GM12878 (cell line): Measurements from ENCODE around the gene MAK. TPM values are rescaled to one million over a fixed set of nuclear protein-coding genes. Genes with fewer than 3 reads are reported as not detected.

Experiments used
- CHD1 ChIP-seq: IDR thresholded peaks from 2 replicates; pipeline ENCODE4 v1.6.1; 2012; ENCODE audit warnings: low read depth, low read length, improper control_type of control experiment
- EGR1 ChIP-seq, 2 experiments: IDR thresholded peaks; 1 replicate in 1 of 2; 2 replicates in 1 of 2; pipeline ENCODE4 v1.6.1; 2011 to 2012; ENCODE audit warnings: low read depth in 2 of 2, low read length in 2 of 2, borderline replicate concordance in 1 of 2, mild to moderate bottlenecking in 1 of 2, moderate library complexity in 1 of 2
- FOXK2 ChIP-seq: fragments of 450-650 bp; IDR thresholded peaks from 2 replicates; pipeline ENCODE4 v1.6.1; 2017; ENCODE audit warnings: mild to moderate bottlenecking, moderate library complexity
- IRF4 ChIP-seq: IDR thresholded peaks from 2 replicates; pipeline ENCODE4 v1.6.1; 2011; ENCODE audit warnings: low read depth, low read length
- KLF5 ChIP-seq: fragments of 450-650 bp; IDR thresholded peaks from 2 replicates; pipeline ENCODE4 v1.6.1; 2014; ENCODE audit warnings: mild to moderate bottlenecking; ENCODE audit not compliant: partially characterized antibody
- NFYA ChIP-seq: IDR thresholded peaks from 2 replicates; pipeline ENCODE4 v1.6.1; 2011; ENCODE audit warnings: low read depth, mild to moderate bottlenecking, low read length, improper control_type of control experiment, borderline replicate concordance
- POLR2AphosphoS5 ChIP-seq: IDR thresholded peaks from 2 replicates; pipeline ENCODE4 v1.6.1; 2011; ENCODE audit warnings: mild to moderate bottlenecking, low read length, inconsistent platforms
- SIX5 ChIP-seq: IDR thresholded peaks from 2 replicates; pipeline ENCODE4 v1.6.1; 2011; ENCODE audit warnings: mild to moderate bottlenecking, low read depth, low read length, moderate library complexity; ENCODE audit not compliant: severe bottlenecking
- SKIL ChIP-seq: fragments of 450-650 bp; IDR thresholded peaks from 2 replicates; pipeline ENCODE4 v1.6.1; 2017; ENCODE audit warnings: mild to moderate bottlenecking, low read depth, inconsistent platforms; ENCODE audit not compliant: poor library complexity, severe bottlenecking
- SMC3 ChIP-seq: IDR thresholded peaks from 2 replicates; pipeline ENCODE4 v1.6.1; 2011; ENCODE audit warnings: low read length, improper control_type of control experiment, borderline replicate concordance
- SUZ12 ChIP-seq: fragments of 200-600 bp; sonication (generic); IDR thresholded peaks from one replicate; pipeline ENCODE4 v1.6.1; 2018; ENCODE audit warnings: antibody characterized with exemption, mild to moderate bottlenecking; ENCODE audit not compliant: unreplicated experiment
- WRNIP1 ChIP-seq: IDR thresholded peaks from 2 replicates; pipeline ENCODE4 v1.6.1; 2011; ENCODE audit warnings: low read depth, low read length, improper control_type of control experiment, borderline replicate concordance
- polyA plus RNA-seq, 11 experiments: library from polyadenylated mRNA; depleted of rRNA in 4 of 11; unstranded in 6 of 11; stranded (reverse) in 5 of 11; fragments of >200 nt; fragmentation: Nextera tagmentation in 4 of 11; fragmentation: Illumina TruSeq in 1 of 11; extraction: Ambion mirVana in 4 of 11; extraction: Trizol in 1 of 11; gene quantifications; 1 replicate in 1 of 11; 2 replicates in 10 of 11; pipeline versions ENCODE4 v1.2.1 to v1.2.3, GENCODE V29; 2011 to 2016; ENCODE audit warnings: inconsistent platforms in 2 of 11, missing spikeins in 2 of 11, low read depth in 1 of 11
- total RNA-seq, 4 experiments: library from RNA; depleted of rRNA in 3 of 4; stranded (reverse); fragments of >200 nt in 3 of 4; fragmentation: Illumina TruSeq in 1 of 4; extraction: Trizol in 1 of 4; gene quantifications; 2 replicates each; pipeline versions ENCODE4 v1.2.1 to v1.2.3, GENCODE V29; 2013 to 2021
- TF ChIP-seq, protein P1 (sequence below): fragments of 450-650 bp; conservative IDR thresholded peaks from 2 replicates; pipeline ENCODE4 v1.6.1; 2017; ENCODE audit warnings: mild to moderate bottlenecking, moderate library complexity
- TF ChIP-seq, protein P2 (sequence below), 3 experiments: IDR thresholded peaks in 2 of 3; conservative IDR thresholded peaks in 1 of 3; 2 replicates each; pipeline ENCODE4 v1.5.1; 2011; ENCODE audit warnings: low read depth in 3 of 3, low read length in 3 of 3, mild to moderate bottlenecking in 3 of 3, control low read depth in 2 of 3, moderate library complexity in 2 of 3, inconsistent platforms in 1 of 3, mixed read lengths in 1 of 3; ENCODE audit not compliant: control insufficient read depth in 2 of 3, insufficient read depth in 1 of 3; ENCODE audit errors: extremely low read depth in 1 of 3

The MAK gene
- total and polyA plus RNA-seq, 10 of the 15 experiments (the other 5 are each of a cell fraction or from before 2014, with no cell fraction given), result 0.01 to 0.90 (median 0.13) TPM; not detected in 1

DNA sequence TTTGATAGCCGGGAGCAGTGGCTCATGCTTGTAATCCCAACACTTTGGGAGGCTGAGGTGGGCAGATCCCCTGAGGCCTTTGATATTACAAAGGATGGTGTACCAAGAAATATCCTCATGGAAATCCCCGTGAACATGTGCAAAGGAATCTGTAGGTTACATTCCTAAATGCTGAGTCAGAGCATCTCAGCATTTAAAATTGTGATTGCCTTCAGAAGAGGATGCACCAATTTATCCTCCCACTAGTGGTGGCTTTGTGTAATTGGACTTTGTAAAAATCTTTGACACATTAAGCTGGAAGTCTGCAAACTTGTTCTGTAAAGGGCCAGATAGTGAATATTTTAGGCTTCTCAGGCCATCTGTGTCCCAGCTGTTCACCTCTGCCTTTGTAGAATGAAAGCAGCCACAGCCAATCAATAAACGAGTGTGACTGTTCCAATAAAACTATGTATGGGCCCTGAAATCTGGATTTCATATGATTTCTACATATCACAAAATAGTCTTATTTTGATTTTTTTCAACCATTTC is 79.0 kb downstream of the MAK start (continued):
- TF ChIP-seq, protein P1, sequence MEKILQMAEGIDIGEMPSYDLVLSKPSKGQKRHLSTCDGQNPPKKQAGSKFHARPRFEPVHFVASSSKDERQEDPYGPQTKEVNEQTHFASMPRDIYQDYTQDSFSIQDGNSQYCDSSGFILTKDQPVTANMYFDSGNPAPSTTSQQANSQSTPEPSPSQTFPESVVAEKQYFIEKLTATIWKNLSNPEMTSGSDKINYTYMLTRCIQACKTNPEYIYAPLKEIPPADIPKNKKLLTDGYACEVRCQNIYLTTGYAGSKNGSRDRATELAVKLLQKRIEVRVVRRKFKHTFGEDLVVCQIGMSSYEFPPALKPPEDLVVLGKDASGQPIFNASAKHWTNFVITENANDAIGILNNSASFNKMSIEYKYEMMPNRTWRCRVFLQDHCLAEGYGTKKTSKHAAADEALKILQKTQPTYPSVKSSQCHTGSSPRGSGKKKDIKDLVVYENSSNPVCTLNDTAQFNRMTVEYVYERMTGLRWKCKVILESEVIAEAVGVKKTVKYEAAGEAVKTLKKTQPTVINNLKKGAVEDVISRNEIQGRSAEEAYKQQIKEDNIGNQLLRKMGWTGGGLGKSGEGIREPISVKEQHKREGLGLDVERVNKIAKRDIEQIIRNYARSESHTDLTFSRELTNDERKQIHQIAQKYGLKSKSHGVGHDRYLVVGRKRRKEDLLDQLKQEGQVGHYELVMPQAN, result no peak
- TF ChIP-seq SIX5, result no peak
- TF ChIP-seq SKIL, result no peak
- TF ChIP-seq EGR1 (IDR thresholded peaks at IDR 0.05; ENCODE audit: borderline replicate concordance in 1 of 2, low read depth in 2 of 2, low read length in 2 of 2), result no peak
- TF ChIP-seq WRNIP1, result no peak
- no peak for TF ChIP-seq SUZ12
- TF ChIP-seq KLF5, result no peak
- TF ChIP-seq IRF4, result no peak
- no peak for TF ChIP-seq FOXK2
- no peak for TF ChIP-seq POLR2AphosphoS5
- no peak for TF ChIP-seq CHD1
- TF ChIP-seq, protein P2, sequence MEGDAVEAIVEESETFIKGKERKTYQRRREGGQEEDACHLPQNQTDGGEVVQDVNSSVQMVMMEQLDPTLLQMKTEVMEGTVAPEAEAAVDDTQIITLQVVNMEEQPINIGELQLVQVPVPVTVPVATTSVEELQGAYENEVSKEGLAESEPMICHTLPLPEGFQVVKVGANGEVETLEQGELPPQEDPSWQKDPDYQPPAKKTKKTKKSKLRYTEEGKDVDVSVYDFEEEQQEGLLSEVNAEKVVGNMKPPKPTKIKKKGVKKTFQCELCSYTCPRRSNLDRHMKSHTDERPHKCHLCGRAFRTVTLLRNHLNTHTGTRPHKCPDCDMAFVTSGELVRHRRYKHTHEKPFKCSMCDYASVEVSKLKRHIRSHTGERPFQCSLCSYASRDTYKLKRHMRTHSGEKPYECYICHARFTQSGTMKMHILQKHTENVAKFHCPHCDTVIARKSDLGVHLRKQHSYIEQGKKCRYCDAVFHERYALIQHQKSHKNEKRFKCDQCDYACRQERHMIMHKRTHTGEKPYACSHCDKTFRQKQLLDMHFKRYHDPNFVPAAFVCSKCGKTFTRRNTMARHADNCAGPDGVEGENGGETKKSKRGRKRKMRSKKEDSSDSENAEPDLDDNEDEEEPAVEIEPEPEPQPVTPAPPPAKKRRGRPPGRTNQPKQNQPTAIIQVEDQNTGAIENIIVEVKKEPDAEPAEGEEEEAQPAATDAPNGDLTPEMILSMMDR (IDR thresholded peaks at IDR 0.05 in 2 of 3, conservative IDR thresholded peaks at IDR 0.05 in 1 of 3; ENCODE audit: control insufficient read depth in 2 of 3, extremely low read depth in 1 of 3, insufficient read depth in 1 of 3, low read depth in 3 of 3, low read length in 3 of 3), result peak; percentile 41 to 58 (median 44); a peak in 5 of 6 replicates
- TF ChIP-seq NFYA, result no peak
- TF ChIP-seq SMC3, result peak; percentile 35; the same call in 1 of the 2 replicates
